ENCODE data around the gene EMILIN2.
"Not testable (repeated sequence)": the region's sequence is repeated elsewhere in the genome, so short reads cannot be mapped to it uniquely, and the experiment has no call there.

EMILIN2 gene

DNA sequence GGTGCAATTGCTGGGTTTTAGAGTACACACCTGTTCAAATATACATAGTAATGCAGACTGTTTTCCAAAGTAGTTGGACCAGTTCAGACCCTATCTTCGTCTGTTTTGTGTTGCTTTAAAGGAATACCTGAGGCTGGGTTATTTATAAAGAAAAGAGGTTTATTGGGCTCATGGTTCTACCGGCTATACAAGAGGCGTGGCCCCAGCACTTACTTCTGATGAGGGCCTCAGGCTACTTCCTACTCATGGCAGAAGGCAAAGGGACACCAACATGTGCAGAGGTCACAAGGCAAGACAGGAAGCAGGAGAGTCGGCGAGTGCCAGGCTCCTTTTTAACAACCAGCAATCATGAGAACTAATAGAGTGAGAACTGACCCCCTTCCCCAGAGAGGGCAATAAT is 21.9 kb upstream of the EMILIN2 start:
- H3K36me3 Mint-ChIP-seq (ENCODE audit: insufficient read depth) = no peaks in the 10 kb centered on the region
- no peak overlapping the region for H3K27ac Mint-ChIP-seq
- ATAC-seq (replicated peaks) (no peak), DNase-seq (no peak)
- no peaks in the 10 kb centered on the region for H3K4me1 Mint-ChIP-seq (ENCODE audit: low read depth in 2 of 2)
- no peak overlapping the region for H3K4me3 Mint-ChIP-seq
- no peaks in the 10 kb centered on the region for H3K27me3 Mint-ChIP-seq
- no peaks in the 10 kb centered on the region for H3K9me3 Mint-ChIP-seq

DNA sequence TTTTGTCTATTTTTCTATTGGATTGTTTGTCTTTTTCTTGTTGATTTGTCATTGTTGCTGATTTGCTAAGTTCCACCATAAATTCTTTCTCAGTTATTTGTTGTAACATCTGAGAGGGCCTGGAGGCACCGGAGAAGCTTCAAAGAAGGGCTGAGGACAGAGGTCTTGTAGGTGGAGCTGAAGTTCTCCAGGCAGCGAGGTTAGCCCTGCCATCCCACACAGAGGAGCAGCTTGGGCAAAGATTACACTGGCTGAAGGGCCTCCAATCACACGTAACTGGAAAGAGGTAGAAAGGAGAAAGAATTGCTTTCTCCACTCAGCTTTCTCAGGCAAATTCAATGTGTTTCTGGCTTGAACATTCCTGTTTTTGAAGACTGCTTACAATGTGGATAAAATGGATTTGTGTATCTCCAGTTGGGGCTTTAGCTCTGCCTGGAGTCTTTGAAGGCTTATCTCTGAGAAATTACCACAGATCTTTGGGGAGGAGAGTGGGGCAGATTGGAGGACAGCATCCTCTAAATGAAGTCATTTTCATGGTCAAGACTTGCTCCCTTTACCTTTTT is 21.1 kb upstream of the EMILIN2 start:
- no peaks in the 10 kb centered on the region for H3K27me3 Mint-ChIP-seq
- H3K36me3 Mint-ChIP-seq (ENCODE audit: insufficient read depth) = no peaks in the 10 kb centered on the region
- H3K9me3 Mint-ChIP-seq = no peaks in the 10 kb centered on the region
- H3K4me1 Mint-ChIP-seq (ENCODE audit: low read depth in 2 of 2) = no peaks in the 10 kb centered on the region
- H3K27ac Mint-ChIP-seq = no peak overlapping the region
- ATAC-seq (replicated peaks) = no peak
- DNase-seq = no peak
- no peak overlapping the region for H3K4me3 Mint-ChIP-seq

DNA sequence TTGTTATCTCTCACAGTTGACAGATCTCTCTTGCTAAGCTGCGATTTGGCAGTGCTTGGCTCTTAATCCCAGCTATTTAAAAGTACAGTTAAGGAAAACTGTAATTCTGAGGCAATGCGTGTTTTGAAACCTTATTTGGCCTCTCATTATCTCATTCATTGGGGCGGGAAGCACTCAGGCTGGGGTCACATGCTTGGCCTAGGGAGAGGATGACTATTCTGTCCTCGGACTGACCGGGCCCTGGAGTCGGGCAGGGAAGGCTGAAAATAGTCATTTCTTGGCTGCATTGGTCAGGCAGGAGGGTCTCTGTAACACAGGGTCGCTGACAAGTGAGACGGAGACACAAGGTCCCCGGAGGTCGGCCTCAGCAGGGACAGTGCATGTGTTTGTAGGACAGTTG is 20.2 kb upstream of the EMILIN2 start:
- no peaks in the 10 kb centered on the region for H3K27me3 Mint-ChIP-seq
- no peak for DNase-seq
- no peak overlapping the region for H3K4me3 Mint-ChIP-seq
- no peaks in the 10 kb centered on the region for H3K4me1 Mint-ChIP-seq (ENCODE audit: low read depth in 2 of 2)
- no peaks in the 10 kb centered on the region for H3K36me3 Mint-ChIP-seq (ENCODE audit: insufficient read depth)
- no peak overlapping the region for H3K27ac Mint-ChIP-seq
- no peaks in the 10 kb centered on the region for H3K9me3 Mint-ChIP-seq
- no peak for ATAC-seq (replicated peaks)

DNA sequence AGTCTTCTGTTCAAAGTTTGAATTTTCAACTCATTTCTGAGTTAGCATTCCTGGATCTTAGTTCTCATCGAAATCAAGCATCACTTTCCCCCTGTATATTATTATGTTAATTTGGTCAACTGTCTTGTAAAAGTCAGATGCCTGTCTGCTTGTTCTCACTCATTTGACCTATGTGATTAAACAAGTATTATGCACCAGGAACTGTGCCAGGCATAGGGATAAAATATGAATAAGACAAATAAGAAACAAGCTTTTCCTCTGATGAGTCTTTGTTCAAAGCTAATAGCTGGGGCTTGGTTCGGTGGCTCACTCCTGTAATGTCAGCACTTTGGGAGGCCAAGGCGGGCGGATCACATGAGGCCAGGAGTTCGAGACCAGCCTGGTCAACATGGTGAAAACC is 19.7 kb upstream of the EMILIN2 start:
- no peaks in the 10 kb centered on the region for H3K27me3 Mint-ChIP-seq
- H3K36me3 Mint-ChIP-seq (ENCODE audit: insufficient read depth) = no peaks in the 10 kb centered on the region
- no peaks in the 10 kb centered on the region for H3K9me3 Mint-ChIP-seq
- DNase-seq (no peak), ATAC-seq (replicated peaks) (no peak)
- H3K4me3 Mint-ChIP-seq = no peak overlapping the region
- no peak overlapping the region for H3K27ac Mint-ChIP-seq
- H3K4me1 Mint-ChIP-seq (ENCODE audit: low read depth in 2 of 2) = no peaks in the 10 kb centered on the region

DNA sequence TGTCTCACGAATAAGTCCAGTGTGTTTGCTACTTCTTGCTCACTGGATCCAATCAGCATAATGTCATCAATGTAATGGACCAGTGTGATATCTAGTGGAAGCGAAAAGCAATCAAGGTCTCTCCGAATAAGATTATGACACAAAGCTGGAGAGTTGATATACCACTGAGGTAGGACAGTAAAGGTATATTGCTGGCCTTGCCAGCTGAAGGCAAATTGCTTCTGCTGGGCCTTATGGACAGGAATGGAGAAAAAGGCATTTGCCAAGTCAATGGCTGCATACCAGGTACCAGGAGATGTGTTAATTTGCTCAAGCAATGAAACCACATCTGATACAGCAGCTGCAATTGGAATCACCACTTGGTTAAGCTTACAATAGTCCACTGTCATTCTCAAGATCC is 10.7 kb upstream of the EMILIN2 start:
- DNase-seq; H3K9me3 Mint-ChIP-seq; ATAC-seq (replicated peaks); H3K27ac Mint-ChIP-seq; H3K4me3 Mint-ChIP-seq; H3K36me3 Mint-ChIP-seq (ENCODE audit: insufficient read depth); H3K4me1 Mint-ChIP-seq (ENCODE audit: low read depth in 2 of 2): not testable (repeated sequence)
- peaks cover 0 to 27% of the 10 kb centered on the region in 2 donors for H3K27me3 Mint-ChIP-seq

DNA sequence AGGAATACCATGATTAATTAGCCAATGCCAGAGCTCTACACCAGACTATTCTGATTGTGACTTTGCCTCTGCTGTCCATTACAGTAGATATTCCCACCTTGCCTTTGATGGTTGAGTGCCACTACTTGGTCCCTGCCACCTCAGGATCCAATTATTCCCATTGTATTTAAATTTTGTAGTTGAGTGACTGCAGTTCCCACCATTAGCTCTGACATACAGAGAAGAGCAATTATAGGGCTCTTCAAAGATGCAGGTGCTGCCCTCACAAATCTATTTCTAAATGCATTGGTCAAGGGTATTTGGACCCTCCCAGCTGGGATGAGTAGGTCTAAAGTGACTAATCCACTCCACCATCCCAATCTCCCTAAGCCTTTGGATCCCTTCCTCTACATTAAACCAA is 9.5 kb upstream of the EMILIN2 start:
- H3K27ac Mint-ChIP-seq; H3K9me3 Mint-ChIP-seq; H3K4me3 Mint-ChIP-seq; DNase-seq; H3K4me1 Mint-ChIP-seq (ENCODE audit: low read depth in 2 of 2); ATAC-seq (replicated peaks); H3K36me3 Mint-ChIP-seq (ENCODE audit: insufficient read depth): not testable (repeated sequence)
- H3K27me3 Mint-ChIP-seq = peaks cover 0 to 27% of the 10 kb centered on the region in 2 donors

DNA sequence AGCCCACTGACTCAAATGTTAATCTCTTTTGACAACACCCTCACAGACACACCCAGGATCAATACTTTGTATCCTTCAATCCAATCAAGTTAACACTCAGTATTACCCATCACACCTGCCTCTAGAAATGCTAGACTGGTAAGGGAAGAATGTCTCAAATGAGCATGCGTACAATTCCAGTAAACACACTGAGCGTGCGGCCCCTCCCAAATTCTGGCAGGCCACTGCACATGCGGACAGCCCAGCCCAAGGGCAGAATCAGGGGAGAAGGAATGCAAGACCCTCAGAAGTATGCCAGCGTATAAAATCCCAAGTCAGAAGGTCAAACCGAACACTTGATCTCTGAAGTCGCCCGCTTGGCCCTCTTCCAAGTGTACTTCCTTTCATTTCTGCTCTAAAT is 7.6 kb upstream of the EMILIN2 start:
- Mint-ChIP-seq H3K4me3 (no peak overlapping the region), H3K36me3 (ENCODE audit: insufficient read depth) (no peaks in the 10 kb centered on the region), H3K4me1 (ENCODE audit: low read depth in 2 of 2) (no peaks in the 10 kb centered on the region), H3K27ac (no peak overlapping the region), H3K27me3 (peaks cover 6 to 27% of the 10 kb centered on the region in 2 donors), H3K9me3 (peaks cover 3 to 9% of the 10 kb centered on the region in 2 donors)
- no peak for ATAC-seq (replicated peaks)
- DNase-seq = no peak

DNA sequence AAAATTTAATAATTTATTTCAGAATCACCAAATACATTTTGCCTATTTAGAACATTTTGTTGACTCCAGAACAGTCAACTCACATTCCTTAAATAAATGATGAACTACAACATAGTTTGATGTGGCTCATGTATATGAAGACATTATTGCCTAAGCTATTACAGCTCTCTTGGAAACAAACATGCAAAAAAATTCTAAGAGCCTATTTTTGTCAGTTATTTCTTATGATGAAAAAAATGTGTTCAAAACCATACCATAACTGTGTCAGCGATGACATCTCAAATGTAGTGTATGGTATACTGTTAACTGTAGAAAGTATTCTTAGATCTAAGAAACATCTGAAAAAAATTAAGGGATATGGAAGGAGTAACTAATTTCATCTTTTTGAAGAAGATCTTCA is 6.3 kb upstream of the EMILIN2 start:
- ATAC-seq (replicated peaks) (no peak), DNase-seq (no peak)
- Mint-ChIP-seq H3K36me3 (ENCODE audit: insufficient read depth) (no peaks in the 10 kb centered on the region), H3K27ac (no peak overlapping the region), H3K9me3 (peaks cover 3 to 9% of the 10 kb centered on the region in 2 donors), H3K27me3 (peaks cover 12 to 39% of the 10 kb centered on the region in 2 donors), H3K4me1 (ENCODE audit: low read depth in 2 of 2) (no peaks in the 10 kb centered on the region), H3K4me3 (no peak overlapping the region)

DNA sequence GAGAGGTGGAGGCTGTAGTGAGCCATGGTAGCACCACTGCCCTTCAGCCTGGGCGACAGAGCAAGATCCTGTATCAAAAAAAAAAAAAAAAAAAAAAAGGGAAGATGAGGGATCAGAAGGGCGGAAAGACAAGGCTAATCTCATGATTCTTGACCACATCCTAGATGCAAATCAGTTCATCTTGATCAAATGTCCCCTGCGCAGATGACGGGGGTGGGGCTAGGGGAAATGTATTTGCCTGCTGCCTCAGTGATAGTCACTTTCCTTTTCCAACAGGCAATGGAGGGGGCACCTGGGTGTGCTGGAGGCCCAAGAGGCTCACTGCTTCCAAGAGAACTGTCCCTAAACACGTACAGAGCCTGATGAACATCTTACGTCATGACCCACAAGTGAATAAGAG is 3.7 kb upstream of the EMILIN2 start:
- Mint-ChIP-seq H3K4me1 (ENCODE audit: low read depth in 2 of 2) (peaks cover 11 to 12% of the 10 kb centered on the region in 2 donors), H3K9me3 (peaks cover 0 to under 1% of the 10 kb centered on the region in 2 donors), H3K36me3 (ENCODE audit: insufficient read depth) (no peaks in the 10 kb centered on the region), H3K27me3 (peaks cover 29 to 52% of the 10 kb centered on the region in 2 donors), H3K27ac (no peak overlapping the region), H3K4me3 (no peak overlapping the region)
- DNase-seq (no peak), ATAC-seq (replicated peaks) (no peak)

DNA sequence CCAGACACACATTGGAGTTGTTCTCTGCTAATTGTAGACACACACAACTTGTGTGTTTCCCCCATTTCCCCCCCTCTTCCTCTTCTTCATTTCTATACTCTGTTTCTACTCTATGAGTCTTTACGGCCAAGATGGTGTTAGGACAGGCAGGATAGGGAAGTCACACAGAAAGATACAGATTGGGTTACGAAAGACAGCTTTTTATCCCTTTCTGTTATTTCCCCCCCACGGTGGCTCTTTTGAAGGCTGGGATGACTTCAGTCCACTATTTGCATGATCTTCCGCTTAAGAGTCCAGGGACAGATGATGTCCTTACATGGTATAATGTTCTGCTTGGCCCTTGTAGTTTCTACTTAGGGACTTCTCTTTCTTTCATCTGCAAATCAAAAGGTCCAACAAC is 1.6 kb upstream of the EMILIN2 start:
- H3K27ac Mint-ChIP-seq = no peak overlapping the region
- peaks cover 48 to 61% of the 10 kb centered on the region in 2 donors for H3K27me3 Mint-ChIP-seq
- DNase-seq (no peak), ATAC-seq (replicated peaks) (no peak)
- no peak overlapping the region for H3K4me3 Mint-ChIP-seq
- H3K4me1 Mint-ChIP-seq (ENCODE audit: low read depth in 2 of 2) = peaks cover 16 to 20% of the 10 kb centered on the region in 2 donors
- H3K36me3 Mint-ChIP-seq (ENCODE audit: insufficient read depth) = no peaks in the 10 kb centered on the region
- H3K9me3 Mint-ChIP-seq = no peaks in the 10 kb centered on the region

DNA sequence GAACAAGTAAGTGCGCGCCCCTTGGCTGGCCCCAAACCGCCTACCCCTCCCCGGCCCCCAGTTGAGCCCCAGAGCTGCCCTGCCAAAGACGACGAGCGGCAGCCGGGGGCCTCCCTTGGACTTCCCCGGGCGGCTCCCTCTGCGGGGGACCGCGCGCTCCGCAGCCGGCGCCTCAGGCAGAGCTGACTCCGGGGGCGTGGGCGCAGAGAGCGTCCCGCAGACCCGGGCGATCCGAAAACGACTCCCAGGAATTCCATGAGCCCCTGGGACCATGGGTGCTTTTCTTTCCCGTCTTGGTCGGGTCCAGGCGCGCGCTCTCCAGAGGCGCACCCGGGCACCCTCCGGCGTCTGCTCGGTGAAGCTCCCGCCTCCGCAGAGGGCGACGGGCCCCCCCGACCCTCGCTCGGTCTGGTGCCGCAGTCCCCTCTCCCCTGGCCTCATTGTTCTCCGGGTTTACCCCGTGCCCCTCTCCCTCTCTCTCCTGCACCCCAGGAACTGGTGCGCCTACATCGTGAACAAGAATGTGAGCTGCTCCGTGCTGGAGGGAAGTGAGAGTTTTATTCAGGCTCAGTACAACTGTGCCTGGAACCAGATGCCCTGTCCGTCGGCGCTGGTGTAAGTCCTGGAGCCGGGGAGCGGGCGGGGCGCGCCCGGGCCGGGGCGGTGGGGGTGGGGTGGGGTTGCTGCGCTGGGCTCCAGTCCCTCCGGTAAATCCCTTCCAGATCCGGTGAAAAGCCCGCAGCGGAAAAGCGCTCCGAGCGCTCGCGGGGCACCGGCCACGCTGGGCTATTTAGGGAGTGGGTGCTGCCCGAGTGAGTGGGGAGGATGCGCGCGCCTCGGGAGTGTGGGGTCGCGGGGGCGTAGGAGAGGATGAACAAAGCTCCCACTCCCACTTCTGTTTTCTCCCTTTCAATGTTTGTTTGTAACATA is 776 bp downstream of the EMILIN2 start:
- no peaks in the 10 kb centered on the region for H3K9me3 Mint-ChIP-seq
- ATAC-seq (replicated peaks) = peak; percentile 52
- H3K27me3 Mint-ChIP-seq = peaks cover 70 to 85% of the 10 kb centered on the region in 2 donors
- peak overlapping the region; percentile 79 to 82 for H3K4me3 Mint-ChIP-seq
- peak; percentile 6 to 7 (median 6) for DNase-seq
- no peak overlapping the region for H3K27ac Mint-ChIP-seq
- H3K36me3 Mint-ChIP-seq (ENCODE audit: insufficient read depth) = no peaks in the 10 kb centered on the region
- peaks cover 16 to 20% of the 10 kb centered on the region in 2 donors for H3K4me1 Mint-ChIP-seq (ENCODE audit: low read depth in 2 of 2)

DNA sequence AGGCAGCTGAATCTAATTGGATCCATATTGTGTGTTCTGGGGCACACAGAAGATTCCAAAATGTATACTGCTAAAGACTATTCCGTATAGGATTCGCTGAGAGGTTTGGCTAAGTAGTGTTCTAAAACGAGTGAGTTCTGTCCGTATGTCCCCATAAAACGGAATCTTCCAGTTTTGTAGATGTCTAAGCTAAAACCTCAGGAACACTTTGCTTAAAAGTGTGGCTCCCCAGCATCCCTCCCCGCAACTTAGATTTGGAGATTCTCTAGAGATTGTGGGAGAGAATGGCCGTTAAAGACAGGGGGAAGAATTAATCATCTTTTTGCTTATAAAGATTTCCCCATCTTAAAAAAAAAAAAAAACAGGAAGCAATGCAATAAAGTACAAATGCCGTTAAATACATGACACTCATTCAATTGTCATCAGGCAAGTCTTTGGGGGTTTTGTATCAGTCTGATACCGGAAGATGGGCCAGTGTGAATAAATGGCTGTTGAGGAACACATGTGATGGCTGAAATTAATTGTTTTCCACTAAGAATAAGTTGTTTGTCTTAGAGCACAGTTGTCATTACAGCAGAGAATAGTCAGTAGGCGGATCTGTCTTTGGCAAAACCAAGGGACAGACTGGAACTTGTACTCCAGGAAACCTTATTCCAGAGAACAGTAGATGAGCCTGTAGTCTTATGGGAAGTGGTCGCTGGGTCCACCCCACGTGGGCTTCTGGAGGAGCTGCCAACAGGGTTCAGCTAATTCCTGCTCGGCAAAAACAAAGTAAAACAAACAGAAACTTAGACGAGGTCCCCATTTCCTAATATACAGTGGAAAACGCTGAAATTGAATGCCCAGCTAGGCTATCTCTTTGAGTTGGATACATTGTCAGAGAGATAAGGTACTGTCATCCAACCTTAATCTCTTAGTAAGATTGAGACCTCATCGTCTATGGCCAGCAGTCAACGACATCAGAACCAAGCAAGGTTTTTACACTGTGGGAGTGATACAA is 1.7 kb downstream of the EMILIN2 start:
- no peaks in the 10 kb centered on the region for H3K9me3 Mint-ChIP-seq
- no peak for DNase-seq

DNA sequence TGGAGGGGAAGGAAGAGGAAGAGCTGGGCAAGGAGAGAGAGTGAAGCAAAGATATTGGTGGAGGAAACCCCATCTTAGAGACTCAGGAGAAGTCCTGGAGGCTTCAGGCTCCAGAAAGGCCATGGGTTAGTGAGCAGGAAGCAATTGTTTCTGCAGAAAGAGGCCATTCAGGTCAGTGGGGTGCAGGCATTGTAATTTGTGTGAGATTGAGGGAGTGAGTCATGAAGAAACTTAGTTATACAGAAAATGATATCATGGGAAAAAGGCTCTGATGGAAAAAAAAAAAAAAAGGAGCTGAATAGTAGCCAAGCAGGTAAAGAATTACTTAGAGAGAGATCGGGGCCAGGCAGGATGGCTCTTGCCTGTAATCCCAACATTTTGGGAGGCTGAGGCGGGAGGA is 4.0 kb downstream of the EMILIN2 start:
- Mint-ChIP-seq H3K4me3 (no peak overlapping the region), H3K9me3 (no peaks in the 10 kb centered on the region), H3K36me3 (ENCODE audit: insufficient read depth) (no peaks in the 10 kb centered on the region), H3K27ac (no peak overlapping the region), H3K27me3 (peaks cover 68 to 87% of the 10 kb centered on the region in 2 donors), H3K4me1 (ENCODE audit: low read depth in 2 of 2) (peaks cover 18 to 20% of the 10 kb centered on the region in 2 donors)
- DNase-seq = no peak
- no peak for ATAC-seq (replicated peaks)

More for the DNA sequence above, 1.7 kb downstream of the EMILIN2 start:
- H3K4me1 Mint-ChIP-seq (ENCODE audit: low read depth in 2 of 2) = peaks cover 16 to 20% of the 10 kb centered on the region in 2 donors
- no peaks in the 10 kb centered on the region for H3K36me3 Mint-ChIP-seq (ENCODE audit: insufficient read depth)
- peak overlapping the region; percentile 79 to 82 for H3K4me3 Mint-ChIP-seq
- no peak overlapping the region for H3K27ac Mint-ChIP-seq
- ATAC-seq (replicated peaks) = no peak
- peaks cover 69 to 88% of the 10 kb centered on the region in 2 donors for H3K27me3 Mint-ChIP-seq
